GM12892 (cell line): ENCODE results near the gene RBM6.

Experiments
- POLR2A ChIP-seq: IDR thresholded peaks from 2 replicates; pipeline ENCODE4 v1.6.1; 2011; ENCODE audit warnings: low read depth, low read length, control low read depth
- TAF1 ChIP-seq: IDR thresholded peaks from 2 replicates; pipeline ENCODE4 v1.6.1; 2011; ENCODE audit warnings: low read depth, mild to moderate bottlenecking, control low read depth, low read length, borderline replicate concordance

GRCh38 chr3:49952924-49953323 is 13.0 kb downstream of the RBM6 start:
- TF ChIP-seq POLR2A = no peak
- no peak for TF ChIP-seq TAF1
